NCI-H1092 (cell line): ENCODE measurements around the gene GREB1.
"Not testable (repeated sequence)": the region's sequence is repeated elsewhere in the genome, so short reads cannot be mapped to it uniquely, and the experiment has no call there.

Source experiments
- DNase-seq: peaks from one replicate; lab custom pipeline; 2025; lab: John Stamatoyannopoulos, UW

The GREB1 gene

GRCh38 chr2:11635141-11635540, 101.3 kb downstream of the GREB1 start:
- DNase-seq, result no peak

DNA sequence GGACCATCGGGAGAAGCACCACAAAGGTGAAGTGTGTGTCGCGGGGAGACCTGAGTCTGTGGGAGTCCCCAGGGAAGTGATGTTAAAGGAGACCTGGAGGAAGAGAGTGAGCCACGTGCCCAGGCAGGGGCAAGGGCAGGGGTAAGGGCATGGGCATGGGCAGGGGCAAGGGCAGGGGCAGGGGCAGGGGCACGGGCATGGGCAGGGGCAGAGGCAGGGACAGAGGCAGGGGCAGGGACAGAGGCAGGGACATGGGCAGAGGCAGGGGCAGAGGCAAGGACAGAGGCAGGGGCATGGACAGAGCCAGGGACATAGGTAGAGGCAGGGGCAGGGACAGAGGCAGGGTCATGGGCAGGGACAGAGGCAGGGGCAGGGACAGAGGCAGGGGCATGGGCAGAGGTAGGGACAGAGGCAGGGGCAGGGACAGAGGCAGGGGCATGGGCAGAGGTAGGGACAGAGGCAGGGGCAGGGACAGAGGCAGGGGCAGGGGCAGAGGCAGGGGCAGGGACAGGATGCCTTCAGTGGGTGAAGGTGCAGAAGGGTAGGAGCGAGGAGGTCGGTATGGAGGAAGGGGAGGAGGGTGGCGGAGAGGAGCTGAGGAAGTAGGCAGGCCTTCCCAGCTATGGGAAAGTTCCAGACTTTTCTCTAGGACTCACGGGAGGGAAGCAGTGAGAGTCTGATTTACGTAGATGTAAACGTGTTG, 102.9 kb downstream of the GREB1 start:
- no peak for DNase-seq

- no peak for DNase-seq
These were observed 103.7 kb downstream of the GREB1 start for GRCh38 chr2:11637546-11637945.

DNA sequence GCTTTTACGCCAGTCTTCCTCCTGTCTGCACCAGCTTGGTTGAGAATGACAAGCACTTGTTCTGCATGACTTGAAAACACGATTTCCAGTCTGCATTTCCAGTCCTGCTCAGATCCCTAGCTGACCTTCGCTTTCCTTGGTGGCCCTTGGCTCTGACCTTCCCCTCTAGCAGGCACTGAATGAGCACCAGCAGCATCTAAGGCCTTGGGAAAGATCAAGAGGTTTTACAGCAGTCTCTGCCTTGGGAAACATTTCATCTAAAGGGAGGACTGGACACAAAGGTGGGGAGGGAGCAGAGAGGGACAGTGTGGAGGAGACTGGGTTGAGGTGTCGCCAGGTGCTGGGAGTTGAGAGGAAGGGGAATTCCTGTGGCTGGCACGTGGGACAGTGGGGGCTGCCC, 105.7 kb downstream of the GREB1 start:
- DNase-seq, result no peak

DNA sequence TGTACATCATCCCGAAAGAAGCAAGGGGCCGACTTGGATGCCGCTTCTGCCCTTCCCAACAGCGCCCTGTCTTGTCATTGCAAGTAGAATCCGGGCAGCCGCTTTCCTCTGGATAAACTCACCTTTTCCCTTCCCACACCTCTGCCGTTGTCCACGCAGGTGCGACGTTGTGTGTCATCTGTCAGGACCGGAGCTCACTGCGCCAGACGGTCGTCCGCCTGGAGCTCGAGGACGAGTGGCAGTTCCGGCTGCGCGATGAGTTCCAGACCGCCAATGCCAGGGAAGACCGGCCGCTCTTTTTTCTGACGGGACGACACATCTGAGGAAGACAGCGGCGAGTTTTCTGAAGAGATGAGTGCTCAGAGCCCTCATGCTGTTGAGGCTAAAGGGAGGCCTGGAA, 106.3 kb downstream of the GREB1 start:
- no peak for DNase-seq

DNA sequence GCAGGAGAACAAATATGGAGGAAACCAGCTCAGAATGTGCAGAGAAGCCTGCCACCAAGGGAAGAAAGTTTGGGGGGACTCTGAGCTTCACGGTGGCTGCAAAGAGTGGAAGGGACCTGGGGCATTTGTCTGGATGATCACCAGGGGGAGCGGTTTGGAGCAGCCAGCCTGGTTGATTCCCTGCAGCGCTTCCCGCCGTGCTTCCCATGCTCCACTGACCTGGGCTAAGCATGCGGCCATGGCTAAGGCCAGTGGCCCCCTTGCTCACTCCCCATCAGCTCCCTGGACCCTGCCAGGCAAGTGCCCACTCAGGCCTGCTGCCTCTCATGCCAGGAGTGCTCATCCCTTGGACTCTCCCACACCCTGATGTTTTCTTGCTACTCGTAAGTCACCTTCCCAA, 109.1 kb downstream of the GREB1 start:
- DNase-seq, result no peak

DNA sequence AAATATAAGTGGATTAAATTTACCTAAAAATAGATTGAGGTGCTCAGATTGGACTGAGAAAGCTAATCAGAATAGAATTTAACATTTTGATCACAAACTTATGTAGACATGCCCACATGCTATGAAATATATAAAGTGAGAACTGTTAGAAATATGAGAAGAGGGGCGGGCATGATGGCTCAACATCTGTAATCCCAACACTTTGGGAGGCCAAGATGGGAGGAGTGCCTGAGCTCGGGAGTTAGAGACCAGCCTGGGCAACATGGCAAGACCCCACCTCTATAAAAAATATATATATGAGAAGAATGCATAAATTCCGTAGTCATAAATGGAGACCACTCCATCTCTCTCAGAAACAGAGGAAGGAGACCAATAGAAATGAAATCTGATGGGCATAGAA, 110.4 kb downstream of the GREB1 start:
- no peak for DNase-seq

GRCh38 chr2:11646530-11646929, 112.7 kb downstream of the GREB1 start:
- DNase-seq, result no peak

- DNase-seq, result no peak
These were observed 114.2 kb downstream of the GREB1 start for GRCh38 chr2:11647834-11648600.

DNA sequence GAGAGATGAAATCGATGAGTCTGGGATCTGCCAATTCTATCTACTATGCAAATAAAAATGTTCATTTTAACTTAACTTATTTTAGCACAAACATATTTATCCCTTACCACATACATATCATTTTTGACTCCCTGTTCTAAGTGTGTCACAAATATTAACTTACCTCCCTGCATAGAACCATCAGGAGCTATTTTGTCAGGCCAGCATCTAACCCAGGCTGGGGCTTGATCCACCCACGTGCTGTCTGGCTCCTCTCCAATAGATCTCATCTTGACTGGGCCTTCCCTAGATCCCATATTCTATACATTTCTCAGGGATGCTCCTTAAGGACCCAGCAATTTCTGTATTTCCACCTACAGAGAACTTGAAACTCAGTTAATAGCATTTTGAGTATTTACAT, 115.2 kb downstream of the GREB1 start:
- DNase-seq, result no peak

DNA sequence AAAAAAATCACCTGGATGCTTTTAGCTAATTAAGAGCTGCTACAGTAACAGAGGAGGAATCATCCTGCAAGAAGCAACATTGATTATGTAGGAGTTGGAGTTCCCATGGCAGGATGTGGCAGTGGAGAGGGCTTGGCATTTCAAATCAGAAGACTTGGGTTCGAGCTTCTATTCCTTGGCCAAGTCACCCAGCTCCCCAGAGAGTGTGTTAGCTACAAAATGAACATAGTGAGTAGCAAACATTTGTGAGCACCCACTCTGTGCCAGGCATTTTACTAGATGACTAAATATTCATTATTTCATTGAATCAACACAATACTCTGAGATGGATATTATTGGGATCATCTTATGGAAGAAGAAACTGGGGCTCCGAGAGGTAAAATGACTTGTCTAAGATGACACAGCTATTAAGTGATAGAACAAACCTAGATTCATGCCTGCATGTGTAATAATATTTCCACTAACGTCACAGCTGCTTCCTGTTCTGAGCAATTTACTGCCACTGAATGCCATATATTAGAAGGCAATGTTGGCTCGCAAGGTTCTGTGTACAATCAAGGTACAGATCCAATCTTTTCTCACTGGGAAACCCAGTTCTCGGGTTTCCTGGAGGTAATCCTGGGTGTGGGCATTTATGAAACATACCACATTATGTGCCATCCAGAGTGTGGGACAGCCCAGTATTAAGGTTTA, 118.2 kb downstream of the GREB1 start:
- no peak for DNase-seq

GRCh38 chr2:11652553-11652952, 118.7 kb downstream of the GREB1 start:
- no peak for DNase-seq

GRCh38 chr2:11655495-11655894, 121.7 kb downstream of the GREB1 start:
- no peak for DNase-seq

DNA sequence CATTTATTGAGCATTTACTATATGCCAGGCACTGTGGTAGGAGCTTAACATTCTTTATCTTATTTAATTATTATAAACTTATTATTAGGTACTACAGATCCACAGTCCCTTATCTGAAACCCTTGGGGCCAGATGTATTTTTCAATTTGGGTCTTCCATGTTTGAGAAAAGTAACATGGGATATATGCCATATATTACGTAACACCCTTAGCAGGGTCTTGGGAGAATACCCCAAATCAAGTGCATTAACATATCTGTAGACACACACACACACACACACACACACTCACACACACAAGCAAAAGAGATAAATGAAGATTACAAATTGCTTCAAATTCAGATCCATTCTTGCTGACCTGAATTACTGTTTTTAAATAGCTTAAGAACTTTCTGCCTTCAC, 122.4 kb downstream of the GREB1 start:
- DNase-seq, result no peak

DNA sequence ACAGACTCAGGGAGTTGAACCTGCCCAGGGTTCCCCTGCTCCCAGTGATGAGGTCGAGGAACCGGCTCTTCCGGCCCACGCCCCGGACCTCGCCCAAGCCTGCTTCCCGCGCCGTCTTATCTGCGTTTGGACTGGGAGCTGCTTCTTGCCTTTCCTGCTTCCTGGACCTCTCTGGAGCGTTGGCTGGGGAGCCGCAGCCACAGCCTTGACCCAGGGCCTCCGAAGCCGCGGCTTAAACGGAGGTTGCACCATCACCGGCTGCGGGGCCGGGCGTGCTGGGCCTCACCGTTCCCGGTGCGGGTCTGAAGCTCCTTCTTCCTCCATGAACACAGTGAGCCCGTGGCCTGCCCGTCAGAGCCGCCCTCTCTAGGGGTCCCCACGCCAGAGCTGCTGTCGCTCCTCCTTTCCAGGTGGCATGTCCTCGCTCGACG, 122.8 kb downstream of the GREB1 start:
- no peak for DNase-seq

DNA sequence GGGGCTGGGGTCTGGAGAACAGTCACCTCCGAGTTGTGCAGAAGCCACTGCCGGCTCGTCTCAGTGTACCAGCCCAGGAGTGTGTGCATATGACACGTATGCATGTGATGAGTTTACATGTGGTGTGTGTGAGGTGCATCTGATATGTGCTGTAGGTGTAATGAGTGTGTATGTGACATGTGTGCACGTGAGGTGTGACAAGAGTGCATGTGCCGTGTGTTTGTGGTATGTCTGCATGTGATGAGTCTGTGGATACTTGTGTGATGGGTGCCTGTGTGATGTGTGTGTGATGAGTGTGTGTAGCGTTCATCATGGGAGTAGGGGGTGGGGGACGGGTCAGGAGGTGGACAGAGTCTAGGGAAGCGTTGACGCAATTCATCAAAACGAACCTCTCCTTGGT, 123.3 kb downstream of the GREB1 start:
- DNase-seq, result no peak

DNA sequence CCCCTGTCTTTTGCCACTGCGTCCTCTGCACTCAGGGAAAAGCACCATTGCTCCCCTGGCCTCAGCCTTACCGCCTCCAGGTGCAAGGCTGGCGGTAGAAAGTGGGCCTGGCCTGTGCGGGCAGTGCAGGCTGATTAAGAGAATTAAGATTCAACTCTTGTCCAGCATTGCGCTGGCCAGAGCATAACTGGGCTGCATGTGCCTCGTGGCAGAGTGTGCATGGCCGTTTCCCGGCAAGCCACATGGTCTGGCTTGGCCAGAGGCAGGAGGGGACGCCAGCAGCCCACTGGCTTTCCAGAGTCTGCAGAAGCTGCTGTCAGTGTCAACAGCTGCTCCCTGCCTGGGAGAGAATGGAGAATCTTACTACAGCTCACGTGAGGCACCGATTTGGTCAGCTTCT, 123.8 kb downstream of the GREB1 start:
- no peak for DNase-seq

DNA sequence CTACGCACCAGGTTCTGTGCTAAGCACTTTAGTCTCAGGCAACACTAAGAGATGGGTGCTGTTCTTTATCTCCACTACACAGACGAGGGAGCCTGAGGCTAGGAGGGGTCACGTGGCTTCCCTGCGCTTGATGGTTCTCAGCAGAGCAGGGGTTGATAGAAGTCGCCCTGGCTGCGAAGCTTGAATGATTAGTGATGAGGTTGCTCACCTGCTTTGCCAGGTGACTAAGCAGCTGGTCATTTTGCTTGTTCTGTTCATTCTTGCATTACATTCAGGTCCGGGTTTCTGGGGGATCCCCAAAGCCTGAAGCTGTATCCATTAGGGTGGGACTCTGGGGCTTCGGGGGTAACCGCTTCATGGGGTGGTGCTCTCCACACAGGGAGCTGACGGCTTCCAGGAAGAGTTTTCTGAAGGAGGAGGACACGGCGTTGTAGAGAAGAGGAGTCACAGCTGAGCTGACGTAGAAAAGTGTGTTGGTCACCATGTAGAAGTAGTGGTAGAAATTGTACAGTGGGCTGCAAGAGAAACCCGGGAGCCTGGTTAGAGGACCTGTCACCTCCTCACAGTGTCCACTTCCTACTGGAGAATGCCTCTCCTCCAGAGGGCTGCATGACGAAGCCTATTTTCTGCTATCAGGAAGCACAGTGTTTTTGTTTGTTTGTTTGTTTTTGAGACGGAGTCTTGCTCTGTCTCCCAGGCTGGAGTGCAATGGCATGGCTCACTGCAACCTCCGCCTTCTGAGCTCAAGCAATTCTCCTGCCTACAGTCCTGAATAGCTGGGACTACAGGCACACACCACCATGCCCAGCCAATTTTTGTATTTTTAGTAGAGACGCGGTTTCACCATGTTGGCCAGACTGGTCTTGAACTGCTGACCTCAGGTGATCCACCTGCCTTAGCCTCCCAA, 124.6 kb downstream of the GREB1 start:
- no peak for DNase-seq

- DNase-seq, result no peak
These were observed 125.2 kb downstream of the GREB1 start for GRCh38 chr2:11659115-11659475.

DNA sequence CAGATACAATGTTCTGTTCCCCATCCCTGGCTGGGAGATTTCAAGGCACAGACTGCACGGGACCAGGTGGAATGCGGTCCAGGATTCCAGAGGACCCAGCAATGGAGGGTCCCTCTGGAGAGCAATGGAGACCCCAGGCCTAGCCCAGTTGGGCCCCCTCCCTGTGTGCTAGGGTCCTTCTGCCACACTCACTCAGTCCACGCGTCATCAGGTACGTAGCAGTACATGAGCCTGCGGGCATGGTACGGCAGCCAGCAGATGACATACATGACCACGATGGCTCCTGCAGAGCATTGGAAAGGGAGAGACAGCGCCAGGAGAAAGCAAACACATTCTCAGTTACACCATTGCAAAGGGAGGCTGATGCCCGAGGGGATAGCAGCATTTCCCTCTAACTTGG, 126.0 kb downstream of the GREB1 start:
- no peak for DNase-seq

- not testable (repeated sequence) for DNase-seq
These were observed 126.6 kb downstream of the GREB1 start for GRCh38 chr2:11660396-11660795.

DNA sequence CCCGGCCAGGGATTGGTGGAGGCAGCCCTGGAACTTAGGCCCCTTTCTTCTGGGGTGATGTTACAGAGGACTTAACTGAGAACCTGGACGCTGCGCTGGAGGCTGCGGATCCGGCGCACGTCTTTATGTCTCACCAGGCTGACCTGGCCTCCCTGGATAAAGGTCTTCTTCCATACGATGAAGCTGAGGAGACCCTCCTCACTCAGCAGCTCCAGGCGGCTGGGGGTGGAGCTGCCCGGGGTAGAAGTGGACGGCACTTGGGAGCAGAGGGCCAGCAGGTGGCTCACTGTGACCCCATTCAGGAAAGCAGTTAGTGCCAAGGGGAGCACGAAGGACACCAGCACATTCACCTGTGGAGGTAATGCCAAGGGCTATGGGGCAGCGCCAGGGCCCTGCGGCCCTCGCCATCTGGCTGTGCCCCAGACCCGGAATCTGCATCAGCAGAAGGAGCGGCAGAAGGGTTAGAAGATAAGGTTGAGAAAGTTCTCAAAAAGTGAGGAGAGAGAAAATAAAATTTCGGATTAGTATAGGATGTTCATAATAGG, 128.1 kb downstream of the GREB1 start:
- DNase-seq, result no peak
